CD4-positive, alpha-beta memory T cell (primary cell): ENCODE results near the gene HAPLN1. TPM values are rescaled to one million over a fixed set of nuclear protein-coding genes. Genes with fewer than 3 reads are reported as not detected.

ENCODE experiments used
- CTCF ChIA-PET: fragments of 350-600 bp; sonication (Branson Sonifier 250); formaldehyde crosslinking; loops from one replicate; lab custom pipeline; 2021; ENCODE audit warnings: inconsistent platforms; ENCODE audit not compliant: partially characterized antibody; lab: Charles Lee
- POLR2A ChIA-PET: fragments of 350-600 bp; sonication (Branson Sonifier 250); formaldehyde crosslinking; loops from one replicate; lab custom pipeline; 2021; ENCODE audit not compliant: partially characterized antibody; lab: Charles Lee
- DNase-seq, 5 donors: peaks; one replicate each; pipeline versions ENCODE4 v3.0.0 to v3.0.0-alpha.2; 2020 to 2022; ENCODE audit warnings: mixed read lengths in 1 of 5
- H3K27ac ChIP-seq: one replicate; pipeline ENCODE4 v1.7.0; 2013; ENCODE audit warnings: low read depth, low read length
- H3K27me3 ChIP-seq: 2 replicates; pipeline ENCODE4 v1.7.0; 2013; ENCODE audit warnings: mild to moderate bottlenecking, low read length, moderate library complexity; ENCODE audit not compliant: insufficient read depth
- H3K36me3 ChIP-seq: 2 replicates; pipeline ENCODE4 v1.7.0; 2013; ENCODE audit warnings: mild to moderate bottlenecking, low read length, moderate library complexity; ENCODE audit not compliant: insufficient read depth
- H3K4me1 ChIP-seq: 2 replicates; pipeline ENCODE4 v1.7.0; 2013; ENCODE audit warnings: mild to moderate bottlenecking, low read length, moderate library complexity; ENCODE audit not compliant: insufficient read depth
- H3K4me3 ChIP-seq, 2 donors: one replicate each; pipeline ENCODE4 v1.7.0; 2013; ENCODE audit warnings: low read length in 2 of 2, mild to moderate bottlenecking in 1 of 2
- H3K9me3 ChIP-seq, 2 donors: one replicate each; pipeline ENCODE4 v1.7.0; 2013; ENCODE audit warnings: low read length in 2 of 2, control low read depth in 1 of 2; ENCODE audit not compliant: control insufficient read depth in 1 of 2
- H3K27ac Mint-ChIP-seq, 7 donors: one replicate each; pipeline ENCODE4 v1.8.0; 2020 to 2021; ENCODE audit warnings: mixed read lengths in 7 of 7, mild to moderate bottlenecking in 6 of 7, inconsistent platforms in 3 of 7, moderate library complexity in 3 of 7
- H3K27me3 Mint-ChIP-seq, 2 donors: one replicate each; pipeline ENCODE4 v1.8.0; 2020 to 2021; ENCODE audit warnings: mixed read lengths in 2 of 2
- H3K36me3 Mint-ChIP-seq, 2 donors: one replicate each; pipeline ENCODE4 v1.8.0; 2020 to 2021; ENCODE audit warnings: mixed read lengths in 2 of 2, inconsistent platforms in 1 of 2, mild to moderate bottlenecking in 1 of 2
- H3K4me1 Mint-ChIP-seq, 4 donors: one replicate each; pipeline ENCODE4 v1.8.0; 2020 to 2021; ENCODE audit warnings: mixed read lengths in 4 of 4, mild to moderate bottlenecking in 1 of 4
- H3K4me3 Mint-ChIP-seq, 8 donors: one replicate each; pipeline ENCODE4 v1.8.0; 2020 to 2021; ENCODE audit warnings: mixed read lengths in 8 of 8, mild to moderate bottlenecking in 7 of 8, moderate library complexity in 6 of 8, inconsistent platforms in 3 of 8
- H3K9me3 Mint-ChIP-seq, 8 donors: one replicate each; pipeline ENCODE4 v1.8.0; 2020 to 2021; ENCODE audit warnings: mixed read lengths in 8 of 8, mild to moderate bottlenecking in 5 of 8, inconsistent platforms in 3 of 8, moderate library complexity in 1 of 8
- intact Hi-C: fragments of 100-400 bp; cut with micrococcal nuclease; formaldehyde crosslinking; loops from one replicate; pipeline ENCODE4 v1.15.1; 2023
- polyA plus RNA-seq, 2 donors: library from polyadenylated mRNA; unstranded; fragments of 300-500 nt; fragmentation: Illumina TruSeq; gene quantifications; one replicate each; pipeline ENCODE4 v1.2.3, GENCODE V29; 2021
- total RNA-seq, 2 experiments: library from RNA; stranded (reverse); gene quantifications; one replicate each; pipeline ENCODE4 v1.2.3, GENCODE V29; 2021

The HAPLN1 gene
- total and polyA plus RNA-seq, 4 experiments from 2014 or later, result not detected

DNA sequence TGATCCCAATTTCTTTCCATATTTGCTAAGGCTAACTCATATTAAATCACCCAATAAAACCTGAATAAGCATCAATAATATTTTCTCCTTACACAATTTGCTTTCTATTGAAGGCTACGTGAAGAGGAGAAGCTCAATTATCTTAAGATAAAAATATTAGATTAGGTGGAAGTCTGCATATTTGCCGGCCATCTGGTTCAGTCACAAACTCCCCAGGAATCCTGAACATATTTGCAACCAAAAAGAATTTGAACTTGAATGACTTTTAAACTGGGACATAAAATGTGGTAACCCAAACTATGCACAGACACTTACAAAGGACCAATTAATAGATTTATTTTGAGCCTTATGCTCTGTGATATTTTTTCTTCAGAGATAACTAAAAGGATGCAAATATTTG, 92.3 kb downstream of the HAPLN1 start:
- POLR2A ChIA-PET, result no interaction called here
- intact Hi-C loops, result no loop called here
- no peaks in the 10 kb centered on the region for H3K36me3 ChIP-seq

DNA sequence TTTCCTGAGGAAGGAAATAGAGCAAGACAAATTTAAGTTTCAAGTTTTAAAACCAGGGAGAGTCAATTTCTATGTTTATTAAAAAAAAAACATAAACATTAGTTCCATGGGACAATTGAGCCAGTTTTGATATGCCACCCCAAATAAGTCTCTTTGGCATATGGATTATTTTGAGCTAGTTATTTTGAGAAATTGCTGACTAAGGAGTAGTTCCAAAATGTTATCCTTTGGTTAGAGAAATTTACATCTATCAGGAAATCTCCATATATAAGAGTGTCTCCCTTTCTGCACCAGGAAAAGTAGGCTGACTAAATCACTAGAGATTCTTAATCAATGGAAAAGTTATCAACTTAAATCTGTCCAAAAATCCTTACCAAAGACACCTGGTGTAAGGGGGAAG, 105.8 kb downstream of the HAPLN1 start:
- Histone ChIP-seq H3K4me1 (no peaks in the 10 kb centered on the region), H3K36me3 (no peaks in the 10 kb centered on the region), H3K27me3 (no peaks in the 10 kb centered on the region), H3K27ac (no peak overlapping the region), H3K4me3 (no peak overlapping the region), H3K9me3 (no peaks in the 10 kb centered on the region)
- ChIA-PET POLR2A (no interaction called here), CTCF (no interaction called here)
- intact Hi-C loops, result no loop called here
- peaks cover 2 to 16% (median 15%) of the 10 kb centered on the region in 8 donors for H3K9me3 Mint-ChIP-seq
- H3K36me3 Mint-ChIP-seq, result no peaks in the 10 kb centered on the region
- no peak for DNase-seq
- H3K4me3 Mint-ChIP-seq, result no peak overlapping the region
- H3K27me3 Mint-ChIP-seq, result peaks cover 3% of the 10 kb centered on the region in 2 donors
- H3K27ac Mint-ChIP-seq, result no peak overlapping the region
- no peaks in the 10 kb centered on the region for H3K4me1 Mint-ChIP-seq

More for the DNA sequence above, 92.3 kb downstream of the HAPLN1 start:
- Mint-ChIP-seq H3K9me3 (peaks cover 0 to 4% (median 0%) of the 10 kb centered on the region in 8 donors), H3K36me3 (no peaks in the 10 kb centered on the region), H3K27me3 (peaks cover 0 to 1% of the 10 kb centered on the region in 2 donors), H3K27ac (no peak overlapping the region), H3K4me3 (no peak overlapping the region), H3K4me1 (no peaks in the 10 kb centered on the region)
- no peak for DNase-seq
- Histone ChIP-seq H3K27me3 (no peaks in the 10 kb centered on the region), H3K27ac (no peak overlapping the region), H3K4me3 (no peak overlapping the region), H3K9me3 (no peaks in the 10 kb centered on the region), H3K4me1 (no peaks in the 10 kb centered on the region)
- CTCF ChIA-PET, result no interaction called here

DNA sequence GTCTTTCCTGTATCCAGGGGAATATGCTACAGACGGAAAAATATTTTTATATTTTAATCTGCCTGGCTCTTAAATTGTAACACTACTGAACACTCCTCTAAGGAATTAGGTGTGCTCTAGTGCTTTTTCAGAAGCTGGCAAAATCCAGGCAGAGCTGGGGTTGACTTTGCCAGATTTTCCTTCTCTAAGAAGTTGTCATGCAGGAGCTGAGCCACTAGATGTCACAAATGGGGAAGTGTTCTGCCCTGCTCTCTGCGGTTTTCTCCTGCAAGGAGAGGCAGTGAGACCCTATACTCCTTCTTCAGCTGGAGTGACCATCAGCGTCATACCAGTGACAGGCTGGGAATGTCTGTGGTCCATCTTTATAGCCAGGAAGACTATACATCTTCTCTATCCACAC, 112.5 kb downstream of the HAPLN1 start:
- H3K9me3 ChIP-seq, result no peaks in the 10 kb centered on the region
- H3K4me3 ChIP-seq, result no peak overlapping the region
- intact Hi-C loops, result no loop called here
- no peak for DNase-seq
- H3K27ac ChIP-seq, result no peak overlapping the region
- H3K9me3 Mint-ChIP-seq, result peaks cover 0 to 3% (median 0%) of the 10 kb centered on the region in 8 donors
- no peak overlapping the region for H3K4me3 Mint-ChIP-seq
- no peaks in the 10 kb centered on the region for H3K4me1 Mint-ChIP-seq
- H3K4me1 ChIP-seq, result no peaks in the 10 kb centered on the region
- CTCF ChIA-PET, result no interaction called here
- H3K27me3 Mint-ChIP-seq, result peaks cover 6 to 8% of the 10 kb centered on the region in 2 donors
- no peaks in the 10 kb centered on the region for H3K36me3 Mint-ChIP-seq
- no peaks in the 10 kb centered on the region for H3K27me3 ChIP-seq
- POLR2A ChIA-PET, result no interaction called here
- no peaks in the 10 kb centered on the region for H3K36me3 ChIP-seq
- no peak overlapping the region for H3K27ac Mint-ChIP-seq

DNA sequence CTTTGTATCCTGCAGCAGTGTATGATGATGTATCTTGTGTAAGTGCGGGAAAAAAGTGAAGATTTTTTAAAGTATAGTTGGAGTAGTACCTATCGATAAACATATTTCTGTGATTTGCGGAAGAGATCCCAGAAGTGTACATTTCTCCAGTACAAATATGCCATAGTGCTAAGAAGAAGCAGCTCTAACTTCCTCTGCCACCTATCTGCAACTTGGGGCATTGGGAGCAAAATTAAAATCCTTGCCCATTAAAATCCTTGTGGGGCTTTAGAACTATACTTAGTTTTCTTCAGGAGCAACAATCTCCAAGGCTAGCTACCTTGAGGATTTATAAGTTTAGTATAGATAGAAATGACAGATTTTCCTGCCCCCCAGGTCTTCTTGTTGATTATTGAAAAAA, 125.4 kb downstream of the HAPLN1 start:
- DNase-seq, result no peak
- Histone ChIP-seq H3K27ac (no peak overlapping the region), H3K36me3 (no peaks in the 10 kb centered on the region), H3K4me3 (no peak overlapping the region), H3K4me1 (no peaks in the 10 kb centered on the region), H3K9me3 (no peaks in the 10 kb centered on the region), H3K27me3 (no peaks in the 10 kb centered on the region)
- Mint-ChIP-seq H3K9me3 (no peaks in the 10 kb centered on the region), H3K4me3 (no peak overlapping the region), H3K36me3 (no peaks in the 10 kb centered on the region), H3K27me3 (no peaks in the 10 kb centered on the region), H3K27ac (no peak overlapping the region), H3K4me1 (no peaks in the 10 kb centered on the region)
- intact Hi-C loops, result no loop called here
- CTCF ChIA-PET, result no interaction called here
- POLR2A ChIA-PET, result no interaction called here

DNA sequence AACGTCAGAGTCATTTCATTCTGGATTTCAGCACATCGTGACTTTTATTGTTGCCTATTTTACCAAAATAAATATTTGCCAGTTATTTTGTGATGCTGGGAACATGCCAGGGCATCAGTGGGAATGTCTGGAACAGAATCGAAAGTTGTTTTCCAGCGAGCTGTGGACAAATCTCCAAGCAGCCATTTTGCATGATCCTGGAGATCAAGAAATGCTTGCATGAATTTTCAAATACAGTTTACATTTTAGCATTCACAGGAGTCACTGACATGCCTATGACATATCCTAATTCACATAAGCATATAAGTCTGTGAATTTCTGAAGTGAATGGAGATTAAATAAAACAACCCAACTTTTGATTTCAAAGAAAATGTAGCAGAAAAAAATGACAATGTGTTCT, 129.7 kb downstream of the HAPLN1 start:
- H3K36me3 Mint-ChIP-seq, result no peaks in the 10 kb centered on the region
- intact Hi-C loops, result no loop called here
- no peaks in the 10 kb centered on the region for H3K4me1 Mint-ChIP-seq
- H3K27ac Mint-ChIP-seq, result no peak overlapping the region
- DNase-seq, result no peak
- Histone ChIP-seq H3K27ac (no peak overlapping the region), H3K4me3 (no peak overlapping the region), H3K36me3 (no peaks in the 10 kb centered on the region), H3K9me3 (no peaks in the 10 kb centered on the region), H3K4me1 (no peaks in the 10 kb centered on the region), H3K27me3 (no peaks in the 10 kb centered on the region)
- ChIA-PET CTCF (no interaction called here), POLR2A (no interaction called here)
- H3K9me3 Mint-ChIP-seq, result no peaks in the 10 kb centered on the region
- H3K4me3 Mint-ChIP-seq, result no peak overlapping the region
- H3K27me3 Mint-ChIP-seq, result peaks cover 2 to 4% of the 10 kb centered on the region in 2 donors

DNA sequence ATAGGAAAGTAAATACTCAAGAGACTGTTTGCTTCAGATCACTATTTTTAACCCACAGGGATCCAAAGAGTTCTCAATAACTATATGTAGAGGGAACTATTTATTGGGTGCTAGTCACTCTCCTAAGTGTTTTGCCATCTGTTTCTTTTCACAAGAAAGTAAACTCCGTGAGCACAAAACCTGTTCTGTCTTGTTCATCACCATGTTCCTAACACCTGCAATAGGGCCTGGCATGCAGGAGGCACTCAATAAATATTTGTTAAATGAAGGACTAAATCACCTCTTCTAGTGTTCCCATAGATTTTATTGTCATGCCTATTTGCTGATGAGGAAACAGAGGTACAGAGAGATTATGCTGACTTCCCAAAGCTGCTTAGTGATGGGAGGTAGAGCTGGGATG, 130.9 kb downstream of the HAPLN1 start:
- Mint-ChIP-seq H3K4me1 (no peaks in the 10 kb centered on the region), H3K36me3 (no peaks in the 10 kb centered on the region), H3K27me3 (peaks cover 2 to 4% of the 10 kb centered on the region in 2 donors), H3K4me3 (no peak overlapping the region), H3K9me3 (no peaks in the 10 kb centered on the region), H3K27ac (no peak overlapping the region)
- H3K9me3 ChIP-seq, result no peaks in the 10 kb centered on the region
- intact Hi-C loops, result no loop called here
- H3K27me3 ChIP-seq, result no peaks in the 10 kb centered on the region
- H3K36me3 ChIP-seq, result no peaks in the 10 kb centered on the region
- H3K4me3 ChIP-seq, result no peak overlapping the region
- H3K27ac ChIP-seq, result no peak overlapping the region
- H3K4me1 ChIP-seq, result no peaks in the 10 kb centered on the region
- no peak for DNase-seq
- ChIA-PET CTCF (no interaction called here), POLR2A (no interaction called here)

Other genes starting within 250 kb of the HAPLN1 start
- gene VCAN, start 249.1 kb downstream of the HAPLN1 start, total RNA-seq, result under 1 TPM; 0.06 to 0.09 TPM
- gene VCAN, start 249.1 kb downstream of the HAPLN1 start, polyA plus RNA-seq, result under 1 TPM in 1 of 2 donors, not detected in 1; 0.05 TPM